Muscle of back (tissue), 11 donors: ENCODE data around the gene TOP1. TPM values are rescaled to one million over a fixed set of nuclear protein-coding genes. Genes with fewer than 3 reads are reported as not detected.

Experiments used
- DNase-seq, 3 donors: peaks; one replicate each; pipeline versions ENCODE4 v3.0.0 to v3.0.0-alpha.2; 2013
- polyA plus RNA-seq, 10 donors: library from polyadenylated mRNA; unstranded; fragments of 120-200 nt; gene quantifications; one replicate each; pipeline ENCODE4 v1.2.1, GENCODE V29; 2013; ENCODE audit not compliant: insufficient read length in 10 of 10

The TOP1 gene
- polyA plus RNA-seq, 10 donors, result 49.4 to 70.1 (median 55.7) TPM

- DNase-seq, result no peak
Measured at GRCh38 chr20:41167481-41168253, 139.0 kb downstream of the TOP1 start.

- no peak for DNase-seq
Measured at GRCh38 chr20:41168281-41169161, 139.9 kb downstream of the TOP1 start.

GRCh38 chr20:41169162-41169690 is 140.6 kb downstream of the TOP1 start:
- DNase-seq, result no peak

- DNase-seq, result no peak
Measured at GRCh38 chr20:41169791-41170351, 141.2 kb downstream of the TOP1 start.

GRCh38 chr20:41170386-41171105 is 141.9 kb downstream of the TOP1 start:
- no peak for DNase-seq

GRCh38 chr20:41171736-41172295 is 143.2 kb downstream of the TOP1 start:
- no peak for DNase-seq

- DNase-seq, result no peak
Measured at GRCh38 chr20:41172296-41173140, 143.9 kb downstream of the TOP1 start.

GRCh38 chr20:41173161-41173721 is 144.6 kb downstream of the TOP1 start:
- peak; percentile 74 to 91 (median 84) for DNase-seq

GRCh38 chr20:41173791-41174341 is 145.2 kb downstream of the TOP1 start:
- DNase-seq, result no peak

Other genes starting within 250 kb of the TOP1 start
- 100 to 1,000 TPM in 1 of 10 donors, 10 to 100 TPM in 9; 56.3 to 122 (median 87.0) TPM for gene PLCG1, start 108.7 kb downstream of the TOP1 start, polyA plus RNA-seq